ENCODE measurements around the gene ZNF148. TPM values are rescaled to one million over a fixed set of nuclear protein-coding genes. Genes with fewer than 3 reads are reported as not detected.

Gene ZNF148
- total and polyA plus RNA-seq, 2 of the 4 experiments (the other 2 are of a cell fraction), result 9.4 to 65.2 TPM

DNA sequence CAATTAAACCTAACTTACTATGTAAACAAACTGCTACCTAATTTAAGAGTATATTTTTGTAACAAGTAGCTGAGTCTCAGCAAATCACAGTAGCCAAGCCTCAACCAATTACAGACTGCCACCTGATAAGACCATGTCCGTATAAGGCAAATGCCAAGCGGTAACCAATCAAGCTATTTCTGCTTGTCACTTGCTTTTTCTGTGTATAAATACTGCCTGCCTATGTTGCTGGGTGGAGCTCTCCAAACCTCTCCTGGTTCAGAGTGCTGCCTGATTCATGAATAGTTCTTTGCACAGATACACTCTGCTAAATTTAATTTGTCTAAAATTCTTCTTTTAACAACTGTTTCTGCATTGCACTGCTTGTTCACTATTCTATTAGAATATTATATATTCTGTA, 42.6 kb downstream of the ZNF148 start:
- Histone ChIP-seq H3K79me1 (ENCODE audit: low read depth in 1 of 2, low read length in 2 of 2) (peaks cover 15 to 52% of the 10 kb centered on the region in 2 experiments), H3K9me3 (ENCODE audit: control insufficient read depth, insufficient read depth, low read length) (no peaks in the 10 kb centered on the region), H4K91ac (ENCODE audit: insufficient read depth, low read depth, low read length) (no peak overlapping the region), H3K9ac (ENCODE audit: low read depth, low read length) (no peak overlapping the region), H3K56ac (ENCODE audit: extremely low read depth, insufficient read depth, low read length) (no peak overlapping the region), H2AFZ (replicated peaks; ENCODE audit: low read length, poor library complexity) (no peak overlapping the region), H3K4me3 (ENCODE audit: insufficient read depth, low read depth, low read length) (no peak overlapping the region), H2AK9ac (replicated peaks; ENCODE audit: low read depth, low read length, poor library complexity) (no peak overlapping the region), H2AK5ac (ENCODE audit: low read depth, low read length) (no peak overlapping the region), H3K23ac (ENCODE audit: low read depth, low read length) (no peak overlapping the region), H2BK15ac (ENCODE audit: low read depth, low read length) (no peak overlapping the region), H2BK120ac (ENCODE audit: low read depth, low read length) (no peak overlapping the region), H4K20me1 (ENCODE audit: insufficient read depth, low read length) (peaks cover 49% of the 10 kb centered on the region), H3K36me3 (ENCODE audit: control insufficient read depth, insufficient read depth, low read length) (peaks cover 7% of the 10 kb centered on the region), H3K18ac (ENCODE audit: low read depth, low read length) (no peak overlapping the region), H3K4me1 (ENCODE audit: control insufficient read depth, insufficient read depth, low read length) (peaks cover 6% of the 10 kb centered on the region), H4K5ac (ENCODE audit: low read depth, low read length) (no peak overlapping the region), H3K4ac (ENCODE audit: low read depth, low read length) (no peak overlapping the region), H3K27me3 (ENCODE audit: control insufficient read depth, insufficient read depth, low read length) (no peaks in the 10 kb centered on the region), H3K14ac (replicated peaks; ENCODE audit: low read depth, low read length) (no peak overlapping the region; the same call in 1 of the 2 replicates), H3K4me2 (ENCODE audit: low read depth, low read length) (no peak overlapping the region), H3K27ac (ENCODE audit: insufficient read depth, low read length) (no peak overlapping the region), H3K9me1 (ENCODE audit: insufficient read depth, low read length) (peaks cover 3% of the 10 kb centered on the region; the same call in 1 of the 2 replicates), H2BK5ac (ENCODE audit: low read depth, low read length, poor library complexity, severe bottlenecking) (no peak overlapping the region), H4K8ac (ENCODE audit: low read depth in 2 of 2, low read length in 2 of 2) (no peak overlapping the region), H2BK20ac (ENCODE audit: low read depth, low read length) (no peak overlapping the region)
- CTCF ChIA-PET, result no interaction called here
- in situ Hi-C loops (cut with MboI; ENCODE audit: low sequenced_read_pairs), result no loop called here
- ATAC-seq (ENCODE audit: low read depth) (no peak), DNase-seq (no peak)
- POLR2A ChIA-PET (ENCODE audit: unreplicated experiment), result no interaction called here
- WGBS, 2 experiments (ENCODE audit: extremely low coverage in 2 of 2, insufficient read length in 1 of 2), result no CpG with 5 or more reads among the region's 2 CpGs
- dilution Hi-C loops (cut with HindIII; ENCODE audit: low sequenced_read_pairs, unreplicated experiment), result no loop called here
- no TSS peak for BruUV-seq (replicated peaks)
- TF ChIP-seq, protein P1, sequence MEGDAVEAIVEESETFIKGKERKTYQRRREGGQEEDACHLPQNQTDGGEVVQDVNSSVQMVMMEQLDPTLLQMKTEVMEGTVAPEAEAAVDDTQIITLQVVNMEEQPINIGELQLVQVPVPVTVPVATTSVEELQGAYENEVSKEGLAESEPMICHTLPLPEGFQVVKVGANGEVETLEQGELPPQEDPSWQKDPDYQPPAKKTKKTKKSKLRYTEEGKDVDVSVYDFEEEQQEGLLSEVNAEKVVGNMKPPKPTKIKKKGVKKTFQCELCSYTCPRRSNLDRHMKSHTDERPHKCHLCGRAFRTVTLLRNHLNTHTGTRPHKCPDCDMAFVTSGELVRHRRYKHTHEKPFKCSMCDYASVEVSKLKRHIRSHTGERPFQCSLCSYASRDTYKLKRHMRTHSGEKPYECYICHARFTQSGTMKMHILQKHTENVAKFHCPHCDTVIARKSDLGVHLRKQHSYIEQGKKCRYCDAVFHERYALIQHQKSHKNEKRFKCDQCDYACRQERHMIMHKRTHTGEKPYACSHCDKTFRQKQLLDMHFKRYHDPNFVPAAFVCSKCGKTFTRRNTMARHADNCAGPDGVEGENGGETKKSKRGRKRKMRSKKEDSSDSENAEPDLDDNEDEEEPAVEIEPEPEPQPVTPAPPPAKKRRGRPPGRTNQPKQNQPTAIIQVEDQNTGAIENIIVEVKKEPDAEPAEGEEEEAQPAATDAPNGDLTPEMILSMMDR (conservative IDR thresholded peaks at IDR 0.05; ENCODE audit: low read depth, low read length), result no peak
- TF ChIP-seq CEBPB (IDR thresholded peaks at IDR 0.05; ENCODE audit: low read depth, low read length), result no peak
- TF ChIP-seq NFE2L2 (IDR thresholded peaks at IDR 0.05; ENCODE audit: low read depth, low read length), result no peak
- no peak for TF ChIP-seq SMC3 (IDR thresholded peaks at IDR 0.05; ENCODE audit: low read depth, low read length)
- TF ChIP-seq, protein P2, sequence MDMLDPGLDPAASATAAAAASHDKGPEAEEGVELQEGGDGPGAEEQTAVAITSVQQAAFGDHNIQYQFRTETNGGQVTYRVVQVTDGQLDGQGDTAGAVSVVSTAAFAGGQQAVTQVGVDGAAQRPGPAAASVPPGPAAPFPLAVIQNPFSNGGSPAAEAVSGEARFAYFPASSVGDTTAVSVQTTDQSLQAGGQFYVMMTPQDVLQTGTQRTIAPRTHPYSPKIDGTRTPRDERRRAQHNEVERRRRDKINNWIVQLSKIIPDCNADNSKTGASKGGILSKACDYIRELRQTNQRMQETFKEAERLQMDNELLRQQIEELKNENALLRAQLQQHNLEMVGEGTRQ (IDR thresholded peaks at IDR 0.05; ENCODE audit: low read depth, low read length), result no peak
- intact Hi-C loops (cut with micrococcal nuclease), result no loop called here

Data from IMR-90 (cell line).